ENCODE data around the gene NPPB.

NPPB gene

DNA sequence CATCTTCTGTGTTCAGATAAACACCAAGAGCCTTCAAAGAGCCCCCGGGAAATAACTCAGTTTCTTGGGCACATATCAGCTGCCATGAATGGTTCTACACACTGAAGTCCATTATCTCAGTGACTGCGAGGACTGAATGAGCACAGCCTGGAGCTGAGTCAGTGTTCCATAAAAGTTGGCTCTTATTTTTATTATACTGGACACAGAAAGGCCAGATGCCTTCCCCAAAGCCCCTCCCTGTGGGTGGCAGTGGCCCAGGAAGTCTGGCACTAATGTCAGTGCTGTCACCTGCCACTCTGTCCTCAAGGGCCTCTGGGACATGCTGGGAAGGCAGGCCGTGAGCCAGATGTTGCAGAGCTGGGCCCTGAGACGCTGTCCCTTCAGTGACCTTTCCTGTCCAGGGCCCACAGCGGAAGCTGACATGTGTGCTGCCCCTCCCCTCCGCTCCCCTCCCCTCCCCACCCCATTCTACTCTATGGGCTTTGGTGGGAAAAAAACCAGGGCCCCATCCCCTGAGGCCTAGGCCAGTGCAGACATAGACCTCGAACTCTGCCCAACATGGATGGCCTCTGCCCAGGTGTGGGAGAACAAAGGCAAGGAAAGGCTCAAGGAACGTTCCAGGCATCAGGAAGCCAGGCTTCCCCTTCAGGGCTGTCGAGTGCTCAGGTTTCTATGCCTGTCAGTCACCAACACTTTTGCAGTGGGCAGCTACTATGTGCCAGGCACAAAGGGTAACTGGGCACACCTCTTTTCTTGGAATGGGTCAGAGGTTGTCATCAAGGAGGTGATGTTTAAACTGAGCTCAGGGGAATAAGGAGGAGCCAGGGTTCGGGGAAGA lies 22.4 kb upstream of the NPPB start:
- DNase-seq, result no peak

DNA sequence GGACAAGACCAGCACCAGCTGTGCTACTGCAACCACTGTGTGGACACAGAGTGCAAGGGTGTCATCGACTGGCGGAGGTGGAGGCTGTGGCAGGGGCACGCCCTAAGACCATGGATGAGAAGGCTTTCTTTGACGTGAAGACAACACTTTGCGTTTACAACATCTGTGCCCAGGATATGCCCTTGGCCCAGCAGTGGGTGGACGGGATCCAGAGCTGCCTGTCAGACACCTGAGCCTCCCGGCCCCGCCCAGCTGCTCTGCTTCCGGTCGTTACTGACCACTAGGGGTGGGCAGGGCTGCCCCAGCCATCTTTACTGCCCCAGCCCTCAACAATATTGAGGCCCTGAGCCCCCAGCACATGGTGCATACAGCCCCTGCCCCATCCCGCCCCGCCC lies 21.4 kb upstream of the NPPB start:
- DNase-seq, result no peak

GRCh38 chr1:11879311-11880180 lies 20.8 kb upstream of the NPPB start:
- DNase-seq, result no peak

GRCh38 chr1:11878891-11879190 lies 20.1 kb upstream of the NPPB start:
- no peak for DNase-seq

DNA sequence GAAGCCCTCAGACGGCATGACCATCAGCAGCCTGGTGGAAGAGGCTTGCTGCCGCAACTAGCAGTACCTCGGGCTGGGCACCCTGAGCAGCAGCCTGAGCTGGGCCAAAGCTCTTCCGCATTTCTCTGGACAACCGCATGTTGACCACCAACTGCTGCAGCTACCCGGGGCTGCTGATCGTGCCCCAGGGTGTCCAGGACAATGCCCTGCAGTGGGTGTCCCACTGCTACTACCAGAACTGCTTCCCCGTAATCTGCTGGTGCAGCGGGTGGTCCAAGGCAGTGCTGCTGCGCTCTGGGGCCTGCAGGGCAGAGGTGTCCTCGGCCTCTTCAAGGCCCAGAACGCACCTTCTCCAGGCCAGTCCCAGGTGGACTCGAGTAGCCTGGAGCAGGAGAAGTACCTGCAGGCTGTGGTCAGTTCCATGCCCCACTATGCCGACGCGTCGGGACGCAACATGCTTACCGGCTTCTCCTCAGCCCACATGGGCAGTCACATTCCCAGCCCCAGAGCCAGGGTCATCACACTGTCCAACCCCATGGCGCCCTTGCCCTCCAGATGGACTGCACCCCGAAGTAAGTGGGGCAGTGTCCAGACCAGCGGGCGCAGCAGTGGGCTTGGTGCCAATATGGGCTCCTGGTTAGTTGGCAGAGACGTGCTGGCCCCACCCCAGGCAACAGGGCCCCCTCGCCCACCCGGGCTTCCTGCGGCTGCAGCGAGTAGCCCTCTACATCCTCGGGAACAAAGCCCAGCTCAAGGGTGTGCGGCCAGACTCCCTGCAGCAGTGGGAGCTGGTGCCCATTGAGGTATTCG lies 19.5 kb upstream of the NPPB start:
- DNase-seq, result no peak

DNA sequence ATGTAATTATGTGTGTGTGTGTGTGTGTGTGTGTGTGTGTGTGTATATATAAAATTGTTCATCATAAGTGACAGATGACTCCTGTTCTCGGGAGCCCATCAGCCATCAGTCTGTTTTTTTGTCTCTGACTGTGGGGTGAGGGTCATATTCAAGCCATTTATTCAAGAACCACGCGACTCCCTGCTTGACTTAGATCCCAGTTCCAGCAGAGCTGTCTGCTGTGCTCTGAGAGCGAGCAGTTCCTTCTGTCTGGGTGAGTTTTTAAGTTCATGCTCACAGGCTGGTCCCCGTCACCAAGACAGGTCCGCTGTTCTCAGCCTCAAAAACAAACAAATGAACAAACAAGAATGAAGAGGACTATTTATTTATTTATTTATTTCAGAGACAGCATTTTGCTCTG lies 18.3 kb upstream of the NPPB start:
- DNase-seq, result no peak

DNA sequence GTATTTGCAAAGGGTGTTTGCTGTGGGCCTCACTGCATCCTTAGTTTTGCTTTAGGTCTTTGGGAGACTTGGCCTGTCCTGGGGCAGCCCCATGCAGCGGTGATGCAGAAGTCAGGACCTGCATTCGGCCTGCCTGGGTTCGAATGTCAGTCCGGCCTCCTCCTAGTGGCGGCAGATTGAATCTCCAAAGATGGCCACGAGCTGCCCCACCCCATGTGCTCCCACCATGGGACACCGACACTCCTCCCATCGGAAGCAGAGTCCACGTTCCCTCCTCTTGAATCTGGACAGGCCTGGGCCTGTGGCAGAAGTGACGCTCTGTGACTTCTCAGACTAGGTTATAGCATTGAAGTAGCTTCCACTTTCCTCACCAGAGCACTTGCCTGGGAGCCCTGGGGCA lies 16.3 kb upstream of the NPPB start:
- DNase-seq, result no peak

DNA sequence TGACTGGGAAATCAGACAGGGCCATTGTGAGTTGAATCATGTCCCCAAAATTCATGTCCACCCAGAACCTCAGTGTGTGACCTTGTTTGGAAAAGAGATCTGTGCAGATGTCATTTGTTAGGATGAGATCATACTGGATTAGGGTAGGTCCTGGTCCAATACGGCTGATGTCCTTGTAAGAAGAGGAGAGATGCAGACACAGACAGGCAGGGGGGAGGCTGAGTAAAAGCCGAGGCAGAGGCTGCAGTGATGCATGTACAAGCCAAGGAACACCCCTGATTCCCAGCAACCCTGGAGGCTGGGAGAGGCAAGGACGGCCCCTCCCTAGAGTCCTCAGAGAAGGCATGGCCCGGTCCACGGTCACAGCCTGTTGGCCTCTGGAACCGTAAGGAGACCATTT lies 15.9 kb upstream of the NPPB start:
- no peak for DNase-seq

DNA sequence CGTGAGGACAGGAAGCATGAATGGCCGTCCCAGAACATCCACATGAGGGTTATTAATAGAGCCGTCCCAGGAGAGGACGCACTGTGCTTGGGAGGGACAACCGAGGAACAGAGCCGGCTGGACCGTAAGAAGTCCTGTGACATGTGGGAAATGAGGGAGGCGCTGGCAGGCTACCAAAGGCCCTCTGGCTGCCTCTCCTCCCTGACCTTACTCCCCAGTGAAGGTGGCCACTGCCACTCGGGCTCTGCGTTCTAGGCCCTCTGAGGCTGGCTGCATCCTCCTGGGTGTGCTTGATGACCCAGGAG lies 15.5 kb upstream of the NPPB start:
- no peak for DNase-seq

DNA sequence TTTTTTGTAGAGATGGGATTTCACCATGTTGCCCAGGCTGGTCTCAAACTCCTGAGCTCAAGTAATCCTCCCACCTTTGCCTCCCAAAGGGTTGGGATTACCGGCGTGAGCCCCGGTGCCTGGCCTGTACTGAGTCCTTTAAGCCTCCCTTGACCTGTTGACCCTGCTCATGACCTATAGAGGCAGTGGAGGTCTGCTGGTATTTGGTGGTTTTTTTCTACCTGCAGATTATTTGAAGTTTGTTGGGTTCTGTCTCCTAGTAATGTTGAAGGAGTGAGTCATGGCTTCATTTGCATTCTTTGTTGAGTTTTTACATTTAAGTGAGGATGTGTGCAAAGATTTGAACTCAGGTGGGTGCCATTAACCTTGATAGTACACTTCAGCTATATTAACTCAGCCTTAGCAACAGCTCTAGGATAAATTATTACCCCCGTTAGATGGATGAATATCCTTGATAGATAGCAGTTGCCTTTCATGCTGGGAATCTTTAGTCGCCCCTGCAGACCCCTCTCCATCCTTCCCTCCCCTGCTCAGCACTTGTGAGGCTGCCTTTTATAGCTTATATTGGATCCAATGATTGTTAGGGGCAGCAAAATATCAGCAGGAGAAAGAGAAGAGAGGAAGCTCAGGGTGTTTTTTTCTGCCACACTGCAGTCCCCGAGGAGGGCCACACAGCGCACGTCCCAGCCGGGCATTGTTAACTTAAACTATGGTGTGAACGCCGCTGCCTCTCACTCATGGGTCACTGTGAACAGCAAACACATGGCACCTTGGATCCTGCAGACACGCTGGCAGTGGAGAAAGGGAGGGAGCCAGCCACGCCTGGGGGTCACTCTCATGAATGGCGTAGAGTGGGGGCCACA lies 14.9 kb upstream of the NPPB start:
- DNase-seq, result no peak

DNA sequence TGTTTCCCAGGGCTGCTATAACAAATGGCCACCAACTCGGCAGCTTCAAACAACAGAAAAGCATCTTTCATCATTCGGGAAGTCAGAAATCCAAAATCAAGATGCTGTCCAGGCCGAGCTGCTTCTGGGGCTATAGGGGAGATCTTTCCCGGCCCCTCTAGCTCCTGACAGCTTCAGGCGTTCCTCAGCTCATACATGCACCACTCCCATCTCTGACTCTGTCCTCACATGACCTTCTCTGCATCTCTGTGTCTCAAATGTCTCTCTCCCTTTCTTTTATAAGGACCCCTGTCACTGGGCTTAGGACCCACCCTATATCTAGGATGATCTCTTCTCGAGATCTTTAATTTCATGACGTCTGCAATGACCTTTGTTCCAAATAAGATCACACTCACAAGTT lies 13.8 kb upstream of the NPPB start:
- DNase-seq, result no peak

- DNase-seq, result no peak
Observed at GRCh38 chr1:11869650-11870207, 11.0 kb upstream of the NPPB start.

- no peak for DNase-seq
Observed at GRCh38 chr1:11869104-11869503, 10.4 kb upstream of the NPPB start.

- no peak for DNase-seq
Observed at GRCh38 chr1:11868331-11868980, 9.7 kb upstream of the NPPB start.

DNA sequence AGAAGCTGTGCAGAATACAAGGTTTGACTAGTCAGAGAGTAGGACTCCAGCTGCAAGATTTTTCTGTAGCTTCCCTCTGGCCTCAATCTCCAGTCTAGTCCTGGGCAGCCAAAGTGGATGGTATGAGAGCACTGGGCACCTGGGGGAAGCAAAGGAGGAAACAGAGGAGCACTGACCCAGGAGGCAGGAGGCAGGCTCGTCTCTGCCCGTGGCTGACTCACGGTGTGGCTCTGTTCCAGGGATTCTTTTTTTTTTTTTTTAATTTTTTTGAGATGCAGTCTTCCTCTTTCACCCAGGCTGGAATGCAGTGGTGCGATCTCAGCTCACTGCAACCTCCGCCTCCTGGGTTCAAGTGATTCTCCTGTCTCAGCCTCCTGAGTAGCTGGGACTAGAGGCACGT lies 4.1 kb upstream of the NPPB start:
- DNase-seq, result peak; percentile 32

DNA sequence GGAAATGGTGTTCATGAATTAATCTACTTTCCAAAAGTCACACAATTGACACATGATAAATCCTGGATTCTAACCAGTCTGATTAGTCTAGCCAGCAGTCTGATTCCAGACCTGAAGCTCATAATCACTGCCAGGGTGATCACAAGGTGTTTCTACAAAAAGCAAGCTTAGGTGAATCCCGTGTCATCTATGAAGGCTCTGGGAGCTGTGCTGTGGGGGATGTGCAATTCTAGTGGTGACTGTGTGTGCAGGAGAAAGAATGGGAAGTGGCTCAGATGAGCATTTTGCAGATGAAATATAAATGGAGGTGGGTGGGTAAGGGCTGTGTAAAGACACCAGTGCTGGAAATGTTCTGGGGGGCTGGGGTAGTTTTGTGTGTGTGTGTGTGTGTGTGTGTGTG lies 1.8 kb upstream of the NPPB start:
- DNase-seq, result no peak

DNA sequence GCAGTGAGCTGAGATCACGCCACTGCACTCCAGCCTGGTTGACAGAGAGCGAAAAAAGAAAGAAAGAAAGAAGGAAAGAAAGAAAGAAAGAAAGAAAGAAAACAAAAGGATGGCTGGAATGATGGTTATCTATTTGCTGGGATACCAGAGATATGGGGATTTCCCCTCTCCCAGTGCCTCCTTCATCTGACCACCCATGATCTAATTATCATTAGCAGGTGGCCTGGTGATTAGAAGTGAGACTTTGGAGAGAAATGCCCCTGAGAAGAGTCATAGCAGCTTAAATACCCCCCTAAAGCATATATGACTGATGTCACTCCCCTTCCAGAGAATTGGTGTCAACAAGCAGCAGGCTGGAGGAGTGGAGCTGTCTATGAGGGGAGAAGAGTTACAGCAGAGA lies 1.3 kb upstream of the NPPB start:
- DNase-seq, result no peak

DNA sequence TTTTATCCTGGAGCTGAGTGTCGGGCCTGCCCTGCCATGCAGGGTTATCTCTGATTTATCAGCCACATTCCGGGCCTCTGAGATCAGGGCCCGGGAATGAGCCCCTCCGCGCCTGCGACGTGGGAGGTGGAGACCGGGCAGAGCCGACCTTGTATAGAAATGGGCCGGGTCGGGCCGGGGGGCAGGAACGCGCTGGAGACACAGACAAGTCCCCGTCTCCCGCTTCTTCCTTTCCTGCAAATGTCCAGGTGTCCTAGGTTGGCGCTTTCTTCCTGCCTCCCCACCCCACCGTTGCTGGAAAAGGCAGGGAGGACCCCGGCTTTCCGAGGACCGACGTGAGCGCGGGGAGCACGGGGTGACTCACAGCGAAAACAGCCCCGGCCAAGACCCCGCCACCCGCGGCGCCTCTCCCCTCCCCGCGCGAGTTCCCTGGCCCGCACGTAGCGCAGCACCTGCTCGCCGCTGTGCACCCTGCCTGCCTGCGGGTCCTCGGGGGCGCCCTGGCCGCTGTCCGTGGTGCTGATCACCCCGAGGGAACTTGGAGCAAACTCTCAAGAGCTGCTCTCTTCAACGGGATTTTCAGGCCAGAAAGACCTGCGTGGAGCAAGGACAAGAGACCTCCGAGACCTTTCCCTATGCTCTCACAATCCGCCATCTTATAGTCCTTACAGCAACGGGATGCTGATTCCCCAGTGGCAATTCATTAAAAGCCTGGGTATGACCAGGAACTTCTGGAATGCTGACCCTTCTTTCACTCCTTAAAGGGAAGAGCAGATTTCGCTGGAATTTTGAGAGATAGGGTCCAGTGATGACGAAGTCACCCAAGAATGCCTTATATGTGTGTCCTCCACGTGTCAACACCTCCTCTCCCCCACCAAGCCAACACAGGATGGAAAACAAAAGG lies 475 bp upstream of the NPPB start:
- DNase-seq, result peak; percentile 77

DNA sequence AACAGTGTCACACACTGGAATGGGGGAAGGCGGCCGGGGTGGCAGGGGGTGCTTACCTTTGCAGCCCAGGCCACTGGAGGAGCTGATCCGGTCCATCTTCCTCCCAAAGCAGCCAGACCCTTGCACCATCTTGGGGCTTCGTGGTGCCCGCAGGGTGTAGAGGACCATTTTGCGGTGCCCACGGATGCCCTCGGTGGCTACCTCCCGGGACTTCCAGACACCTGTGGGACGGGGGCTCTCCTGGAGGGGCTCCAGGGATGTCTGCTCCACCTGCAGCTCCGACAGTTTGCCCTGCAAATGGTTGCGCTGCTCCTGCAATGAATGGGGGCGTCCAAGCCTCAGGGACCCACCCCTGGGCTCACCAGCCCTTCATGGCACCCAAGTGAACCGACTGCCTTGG lies 587 bp downstream of the NPPB start:
- DNase-seq, result no peak

- DNase-seq, result no peak
Observed at GRCh38 chr1:11857164-11857851, 1.4 kb downstream of the NPPB start.
